ENCODE data around the gene LYST. TPM values are rescaled to one million over a fixed set of nuclear protein-coding genes. Genes with fewer than 3 reads are reported as not detected.

The LYST gene
- total and polyA plus RNA-seq, 2 donors (not counting 3 experiments of a cell fraction or from before 2014, with no cell fraction given), result 3.1 to 9.6 TPM

DNA sequence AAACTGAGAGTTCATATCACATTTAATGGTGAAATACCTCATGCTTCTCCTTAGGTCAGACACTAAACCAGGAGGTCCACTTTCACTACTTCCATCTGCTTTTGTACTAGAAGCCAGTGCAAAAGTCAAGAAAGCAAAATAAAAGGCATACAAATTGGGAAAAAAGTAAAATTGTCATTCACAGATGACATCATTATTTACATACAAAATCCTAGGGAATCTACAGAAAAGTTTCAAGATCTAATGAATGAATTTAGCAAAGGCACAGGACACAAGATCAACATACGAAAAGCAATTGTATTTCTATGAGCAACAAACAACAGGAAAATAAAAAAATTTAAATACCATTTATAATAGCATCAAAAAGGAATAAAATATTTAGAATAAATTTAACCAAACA is 41.5 kb downstream of the LYST start:
- no peak for FAIRE-seq

More for the DNA sequence above, 41.5 kb downstream of the LYST start:
- H3K27ac ChIP-seq (ENCODE audit: insufficient read depth, low read depth, low read length), result no peak overlapping the region
- no peak overlapping the region for H3K4me3 ChIP-seq (replicated peaks in 1 of 3; ENCODE audit: insufficient read depth in 1 of 3, low read depth in 1 of 3, low read length in 3 of 3)
- POLR2A ChIA-PET, result no interaction called here
- H3K79me2 ChIP-seq (ENCODE audit: control insufficient read depth, insufficient read depth, low read length), result no peaks in the 10 kb centered on the region
- TF ChIP-seq POLR2A (IDR thresholded peaks at IDR 0.05; ENCODE audit: low read depth, low read length) (no peak), GATA2 (IDR thresholded peaks at IDR 0.05; ENCODE audit: insufficient read depth, insufficient read length, low read depth, low read length) (no peak), JUN (IDR thresholded peaks at IDR 0.05; ENCODE audit: borderline replicate concordance, insufficient read depth, insufficient read length, low read depth) (no peak), FOS (IDR thresholded peaks at IDR 0.05; ENCODE audit: borderline replicate concordance, insufficient read depth, low read length) (no peak), MYC (IDR thresholded peaks at IDR 0.05; ENCODE audit: low read depth, low read length) (no peak), MAX (IDR thresholded peaks at IDR 0.05; ENCODE audit: insufficient read depth, insufficient read length) (no peak), POLR2AphosphoS5 (IDR thresholded peaks at IDR 0.05; ENCODE audit: insufficient read depth, low read depth, low read length) (no peak), EZH2 (IDR thresholded peaks at IDR 0.05; ENCODE audit: borderline replicate concordance, low read depth, low read length, severe bottlenecking) (no peak)
- TF ChIP-seq, protein P1, sequence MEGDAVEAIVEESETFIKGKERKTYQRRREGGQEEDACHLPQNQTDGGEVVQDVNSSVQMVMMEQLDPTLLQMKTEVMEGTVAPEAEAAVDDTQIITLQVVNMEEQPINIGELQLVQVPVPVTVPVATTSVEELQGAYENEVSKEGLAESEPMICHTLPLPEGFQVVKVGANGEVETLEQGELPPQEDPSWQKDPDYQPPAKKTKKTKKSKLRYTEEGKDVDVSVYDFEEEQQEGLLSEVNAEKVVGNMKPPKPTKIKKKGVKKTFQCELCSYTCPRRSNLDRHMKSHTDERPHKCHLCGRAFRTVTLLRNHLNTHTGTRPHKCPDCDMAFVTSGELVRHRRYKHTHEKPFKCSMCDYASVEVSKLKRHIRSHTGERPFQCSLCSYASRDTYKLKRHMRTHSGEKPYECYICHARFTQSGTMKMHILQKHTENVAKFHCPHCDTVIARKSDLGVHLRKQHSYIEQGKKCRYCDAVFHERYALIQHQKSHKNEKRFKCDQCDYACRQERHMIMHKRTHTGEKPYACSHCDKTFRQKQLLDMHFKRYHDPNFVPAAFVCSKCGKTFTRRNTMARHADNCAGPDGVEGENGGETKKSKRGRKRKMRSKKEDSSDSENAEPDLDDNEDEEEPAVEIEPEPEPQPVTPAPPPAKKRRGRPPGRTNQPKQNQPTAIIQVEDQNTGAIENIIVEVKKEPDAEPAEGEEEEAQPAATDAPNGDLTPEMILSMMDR (IDR thresholded peaks at IDR 0.05; ENCODE audit: extremely low read depth in 1 of 2, insufficient read depth in 1 of 2, low read depth in 1 of 2, low read length in 2 of 2), result no peak
- no peaks in the 10 kb centered on the region for H3K9me3 ChIP-seq (replicated peaks; ENCODE audit: control insufficient read depth, insufficient read depth, low read length)
- intact Hi-C loops (cut with micrococcal nuclease), result no loop called here
- H3K36me3 ChIP-seq (ENCODE audit: control insufficient read depth in 2 of 2, extremely low read depth in 1 of 2, insufficient read depth in 2 of 2, low read length in 2 of 2), result no peaks in the 10 kb centered on the region
- H4K20me1 ChIP-seq (replicated peaks; ENCODE audit: control insufficient read depth, extremely low read depth, insufficient read depth, low read length), result peaks cover 2% of the 10 kb centered on the region
- no peaks in the 10 kb centered on the region for H3K27me3 ChIP-seq (ENCODE audit: control insufficient read depth in 2 of 2, insufficient read depth in 2 of 2, low read length in 2 of 2)
- CTCF ChIA-PET, result no interaction called here
- no peak overlapping the region for H3K4me2 ChIP-seq (ENCODE audit: insufficient read depth, low read length)
- dilution Hi-C loops (cut with MboI; ENCODE audit: extremely low pct_ligation_motif_present, low sequenced_read_pairs), result no loop called here
- no peak overlapping the region for H3K9ac ChIP-seq (replicated peaks; ENCODE audit: extremely low read depth, insufficient read depth, low read length)
- H3K4me1 ChIP-seq (ENCODE audit: control insufficient read depth, extremely low read depth, insufficient read depth, low read length), result no peaks in the 10 kb centered on the region
- DNase-seq (ENCODE audit: low read depth, low spot score), result no peak
- no TSS peak for BruUV-seq (replicated peaks)
- no peaks in the 10 kb centered on the region for H3K9me1 ChIP-seq (replicated peaks; ENCODE audit: control insufficient read depth, extremely low read depth, insufficient read depth, low read length)
- H2AFZ ChIP-seq (ENCODE audit: low read depth, low read length), result no peak overlapping the region
